ENCODE results near the gene ACKR4. TPM values are rescaled to one million over a fixed set of nuclear protein-coding genes. Genes with fewer than 3 reads are reported as not detected.
A peak's percentile ranks its signal among the peaks of the same experiment; 100 is the strongest.

Gene ACKR4
- total RNA-seq, 1 experiment from 2014 or later: not detected

DNA sequence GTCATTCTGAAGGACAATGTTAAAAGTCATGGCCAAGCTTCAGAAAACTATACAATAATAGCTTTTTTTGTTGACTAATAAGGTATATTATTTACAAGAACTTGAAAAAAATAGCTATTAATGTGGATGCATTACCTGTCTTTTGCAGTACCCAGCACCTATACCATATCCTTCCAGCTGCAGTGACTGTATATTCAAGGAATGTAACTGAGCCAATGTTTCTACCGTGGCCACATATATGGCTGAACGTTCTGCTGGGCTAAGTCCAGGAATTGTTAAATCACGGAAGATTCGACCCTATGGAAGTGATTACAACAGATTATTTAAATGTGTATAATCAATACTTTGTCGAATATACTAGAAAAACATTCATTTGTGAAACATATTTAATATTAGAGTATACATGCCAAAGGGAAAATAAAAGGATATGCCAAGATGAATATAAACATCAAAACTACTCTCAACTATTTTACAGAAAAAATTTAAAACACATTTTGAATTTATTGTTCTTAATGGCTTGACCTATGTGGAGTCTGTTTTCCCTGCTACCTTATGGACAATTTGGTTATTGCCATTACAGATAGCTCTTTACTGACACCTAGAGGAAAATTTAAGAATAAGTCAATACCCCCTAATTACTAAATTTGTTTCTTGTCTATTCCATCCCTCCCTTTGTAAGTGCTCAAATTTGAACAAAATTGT, 44.9 kb downstream of the ACKR4 start:
- DNase-seq (ENCODE audit: low read depth): peak; percentile 58

DNA sequence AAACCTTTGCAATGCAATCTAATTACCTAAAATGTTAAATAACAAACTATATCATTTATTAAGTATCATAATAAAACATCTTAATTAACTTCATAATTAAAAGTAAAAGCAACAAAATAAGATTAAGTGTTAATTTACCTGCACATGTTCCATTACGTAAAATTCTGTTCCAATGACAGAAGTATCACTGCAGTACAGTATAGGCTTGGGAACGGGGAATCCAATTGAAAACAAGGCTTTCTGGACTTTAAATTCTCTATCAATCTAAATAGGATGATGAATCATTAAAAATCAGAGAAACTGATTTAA, 45.4 kb downstream of the ACKR4 start:
- no peak for DNase-seq (ENCODE audit: low read depth)

DNA sequence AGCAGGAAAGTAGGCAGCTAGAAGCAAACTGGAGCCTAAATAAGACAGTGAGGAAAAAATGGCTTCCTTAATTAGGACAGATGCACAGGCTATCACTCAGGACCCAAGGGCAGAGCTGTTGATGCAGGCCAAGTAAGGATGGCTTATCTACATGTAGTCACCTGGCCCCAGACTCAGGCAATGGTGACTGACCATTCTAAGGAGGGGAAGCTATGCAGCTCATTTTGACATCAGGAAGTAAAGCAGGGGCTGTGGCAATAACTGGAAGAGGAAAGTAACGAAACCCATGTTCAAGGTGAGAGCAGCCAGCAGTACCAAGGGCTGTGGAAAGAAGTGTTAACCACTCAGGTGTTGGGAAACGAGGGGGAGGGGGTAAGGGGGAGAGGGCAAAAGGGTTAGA, 46.3 kb downstream of the ACKR4 start:
- no peak for DNase-seq (ENCODE audit: low read depth)

- DNase-seq (ENCODE audit: low read depth): no peak
These were observed 48.0 kb downstream of the ACKR4 start for GRCh38 chr3:132645058-132645457.

DNA sequence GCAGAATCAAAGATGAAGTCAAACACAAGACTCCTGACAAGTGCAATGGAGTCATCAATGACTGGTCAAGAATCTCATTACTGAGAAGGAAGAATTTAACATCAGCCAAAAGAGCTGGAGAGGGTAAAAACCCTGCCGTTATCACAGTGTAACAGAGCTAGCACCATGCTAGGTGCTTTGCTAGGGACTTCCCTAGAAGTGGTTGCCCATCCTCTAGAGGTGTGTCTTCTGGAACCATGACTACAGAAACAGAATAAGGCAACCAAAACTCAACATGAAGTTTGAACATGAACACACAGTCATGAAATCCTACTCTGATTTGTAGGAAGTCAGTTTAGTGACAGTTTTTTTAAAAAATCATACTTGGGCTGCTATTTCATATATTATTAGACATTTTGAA, 53.1 kb downstream of the ACKR4 start:
- no peak for DNase-seq (ENCODE audit: low read depth)

Other genes with a start within 250 kb of the ACKR4 start
- gene DNAJC13, start 179.8 kb upstream of the ACKR4 start, total RNA-seq (2014; rRNA removed): 45.4 and 52.6 TPM in 2 replicates
- 13.1 and 24.5 TPM in 2 replicates for gene ACAD11, start 62.5 kb downstream of the ACKR4 start, total RNA-seq (2014; rRNA removed)
- gene UBA5, start 63.1 kb downstream of the ACKR4 start, total RNA-seq (2014; rRNA removed): 40.4 and 45.7 TPM in 2 replicates
- 41.7 and 43.0 TPM in 2 replicates for gene NPHP3, start 125.1 kb downstream of the ACKR4 start, total RNA-seq (2014; rRNA removed)

Measured in LHCN-M2 (cell line).